ENCODE results near the gene CMTM1.

The CMTM1 gene

DNA sequence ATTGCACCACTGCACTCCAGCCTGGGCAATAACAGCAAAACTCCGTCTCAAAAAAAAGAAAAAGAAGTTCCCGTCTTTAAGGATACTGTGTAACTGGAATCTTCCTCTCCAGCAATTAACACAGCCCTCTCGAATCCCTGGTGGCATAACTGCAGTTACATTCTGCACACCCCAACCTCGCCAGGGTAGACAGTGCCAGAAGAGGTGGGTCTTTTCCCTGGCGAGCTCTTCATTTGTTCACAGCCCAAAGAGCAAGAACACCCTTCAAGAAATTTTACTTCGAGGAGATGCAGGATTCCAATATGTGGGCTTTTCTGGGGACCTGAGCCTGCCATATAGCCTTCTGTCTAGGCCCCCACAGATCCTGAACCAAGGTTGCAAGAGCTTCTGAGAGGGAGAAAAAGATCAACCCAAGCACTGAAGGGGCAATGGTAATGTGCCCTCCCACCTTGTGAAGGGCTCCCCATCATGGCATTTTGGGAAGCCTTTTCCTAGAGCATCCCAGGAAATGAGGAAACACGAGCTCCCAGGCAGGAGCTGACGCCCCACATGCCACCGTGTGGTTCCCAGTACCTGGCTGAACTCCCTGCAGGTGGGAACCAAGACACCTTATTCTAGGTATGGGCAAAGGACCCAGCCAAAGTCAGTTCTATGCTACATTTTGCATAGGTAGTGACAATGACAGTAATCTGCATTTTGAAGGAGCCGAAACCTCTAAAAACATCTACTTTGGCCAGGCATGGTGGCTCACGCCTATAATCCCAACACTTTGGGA lies 43.2 kb upstream of the CMTM1 start:
- H3K9me3 ChIP-seq: no peaks in the 10 kb centered on the region
- intact Hi-C loops (cut with DNase I; ENCODE audit: low total_unique reads): no loop called here
- H3K27me3 ChIP-seq: no peaks in the 10 kb centered on the region
- TF ChIP-seq, protein P1, sequence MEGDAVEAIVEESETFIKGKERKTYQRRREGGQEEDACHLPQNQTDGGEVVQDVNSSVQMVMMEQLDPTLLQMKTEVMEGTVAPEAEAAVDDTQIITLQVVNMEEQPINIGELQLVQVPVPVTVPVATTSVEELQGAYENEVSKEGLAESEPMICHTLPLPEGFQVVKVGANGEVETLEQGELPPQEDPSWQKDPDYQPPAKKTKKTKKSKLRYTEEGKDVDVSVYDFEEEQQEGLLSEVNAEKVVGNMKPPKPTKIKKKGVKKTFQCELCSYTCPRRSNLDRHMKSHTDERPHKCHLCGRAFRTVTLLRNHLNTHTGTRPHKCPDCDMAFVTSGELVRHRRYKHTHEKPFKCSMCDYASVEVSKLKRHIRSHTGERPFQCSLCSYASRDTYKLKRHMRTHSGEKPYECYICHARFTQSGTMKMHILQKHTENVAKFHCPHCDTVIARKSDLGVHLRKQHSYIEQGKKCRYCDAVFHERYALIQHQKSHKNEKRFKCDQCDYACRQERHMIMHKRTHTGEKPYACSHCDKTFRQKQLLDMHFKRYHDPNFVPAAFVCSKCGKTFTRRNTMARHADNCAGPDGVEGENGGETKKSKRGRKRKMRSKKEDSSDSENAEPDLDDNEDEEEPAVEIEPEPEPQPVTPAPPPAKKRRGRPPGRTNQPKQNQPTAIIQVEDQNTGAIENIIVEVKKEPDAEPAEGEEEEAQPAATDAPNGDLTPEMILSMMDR (IDR thresholded peaks at IDR 0.05): no peak
- peaks cover 31 to 74% (median 37%) of the 10 kb centered on the region in 3 donors for H3K36me3 ChIP-seq
- no peak for DNase-seq
- peak overlapping the region; percentile 39 to 95 for H3K27ac ChIP-seq
- H3K4me3 ChIP-seq: no peak overlapping the region
- H3K4me1 ChIP-seq: peaks cover 0 to 37% (median 19%) of the 10 kb centered on the region in 4 donors

DNA sequence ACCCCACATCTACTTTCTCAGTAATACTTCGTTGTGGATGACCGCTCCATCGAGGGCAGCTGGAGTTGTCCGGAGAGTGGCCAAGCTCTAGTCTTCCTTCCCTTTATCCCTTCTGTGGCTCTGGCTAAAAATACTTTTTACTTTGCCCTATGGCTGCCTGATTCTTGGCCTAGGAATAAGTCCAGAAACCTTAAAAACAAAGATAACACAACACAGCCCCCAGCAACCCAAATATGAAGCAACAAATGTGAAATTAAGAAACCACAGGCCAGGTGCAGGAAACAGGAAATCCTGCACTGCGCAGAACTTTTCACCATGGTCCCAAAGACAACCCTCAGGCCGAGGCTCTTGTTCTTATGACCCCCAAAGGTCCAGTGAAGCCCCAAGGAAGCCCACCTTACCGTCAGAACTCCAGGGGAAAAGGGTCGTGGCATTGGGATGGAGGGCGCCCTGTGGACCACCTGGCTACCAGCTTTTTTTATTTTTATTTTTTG lies 42.3 kb upstream of the CMTM1 start:
- peaks cover 0 to 33% (median 17%) of the 10 kb centered on the region in 4 donors for H3K4me1 ChIP-seq
- H3K36me3 ChIP-seq: peaks cover 40 to 83% (median 46%) of the 10 kb centered on the region in 3 donors
- DNase-seq: no peak
- H3K27ac ChIP-seq: peak overlapping the region; percentile 11 to 39
- intact Hi-C loops (cut with DNase I; ENCODE audit: low total_unique reads): no loop called here
- no peaks in the 10 kb centered on the region for H3K27me3 ChIP-seq
- H3K4me3 ChIP-seq: no peak overlapping the region
- TF ChIP-seq, protein P1 (IDR thresholded peaks at IDR 0.05): no peak
- H3K9me3 ChIP-seq: no peaks in the 10 kb centered on the region

DNA sequence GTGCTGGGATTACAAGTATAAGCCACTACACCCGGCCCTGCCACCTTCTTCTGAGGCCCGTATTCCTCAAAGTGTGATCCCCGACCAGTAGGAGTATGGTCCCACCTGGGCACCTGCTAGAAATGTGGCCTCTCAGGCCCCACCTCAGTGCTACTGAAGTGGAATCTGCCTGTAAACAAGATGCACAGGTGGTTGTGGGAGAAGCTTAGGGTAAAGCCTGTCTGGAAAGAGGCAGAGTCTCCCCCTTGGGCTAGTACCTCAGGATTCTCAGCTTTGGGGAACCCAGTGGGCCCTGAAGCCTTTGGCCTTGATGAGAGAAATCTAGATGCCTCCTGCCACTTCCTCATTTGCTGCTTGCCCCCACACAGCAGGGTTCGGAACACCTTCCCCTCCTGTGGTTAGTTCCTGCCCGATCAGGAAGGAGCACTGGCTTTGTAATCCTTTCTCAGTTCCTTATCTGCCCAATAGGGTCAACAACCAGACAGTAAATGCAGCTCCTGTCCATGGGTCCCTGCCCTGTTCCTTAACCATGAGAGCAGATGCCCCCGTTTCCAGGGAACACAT lies 41.6 kb upstream of the CMTM1 start:
- H3K9me3 ChIP-seq: no peaks in the 10 kb centered on the region
- peaks cover 0 to 33% (median 17%) of the 10 kb centered on the region in 4 donors for H3K4me1 ChIP-seq
- no peak for DNase-seq
- no peak overlapping the region for H3K4me3 ChIP-seq
- H3K27ac ChIP-seq: peak overlapping the region; percentile 11 to 12
- no peaks in the 10 kb centered on the region for H3K27me3 ChIP-seq
- TF ChIP-seq, protein P1 (IDR thresholded peaks at IDR 0.05): no peak
- peaks cover 46 to 84% (median 54%) of the 10 kb centered on the region in 3 donors for H3K36me3 ChIP-seq
- intact Hi-C loops (cut with DNase I; ENCODE audit: low total_unique reads): no loop called here

DNA sequence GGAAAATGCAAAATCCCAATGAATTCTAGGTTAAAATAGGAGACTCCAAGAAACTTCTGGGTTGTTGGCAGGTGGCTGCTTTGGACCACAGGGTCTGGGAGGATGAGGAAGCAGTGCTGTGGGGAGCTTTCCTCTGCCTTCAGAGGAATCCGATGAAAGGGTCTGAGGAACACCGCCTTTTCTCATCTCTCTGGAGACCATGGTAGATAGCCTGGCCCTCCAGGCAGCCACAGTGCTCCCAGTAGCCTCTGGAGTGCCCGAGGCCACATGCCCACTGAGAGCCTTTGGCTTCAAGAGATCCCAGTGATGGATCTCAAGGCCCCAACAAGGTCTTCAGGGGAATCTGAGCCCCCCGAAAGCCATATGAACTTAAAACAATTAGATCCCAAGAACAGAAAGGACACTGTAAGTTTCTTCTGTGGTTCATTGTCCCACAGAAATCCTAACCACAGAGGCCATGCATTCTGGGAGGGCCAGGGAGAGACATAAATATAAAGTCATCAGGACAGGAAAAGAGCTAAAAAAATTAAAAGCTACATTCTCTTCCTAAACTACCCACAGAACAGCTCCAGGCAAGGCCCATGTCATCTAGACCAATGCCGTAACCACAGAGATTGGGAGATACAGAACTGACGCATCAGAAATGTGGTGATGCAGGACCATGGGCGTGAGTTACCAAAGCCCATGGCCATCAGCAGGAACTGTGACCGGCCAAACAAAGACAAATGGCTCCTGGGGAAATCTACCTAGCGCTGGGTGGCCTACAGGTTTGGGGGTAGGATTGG lies 40.7 kb upstream of the CMTM1 start:
- H3K27me3 ChIP-seq: no peaks in the 10 kb centered on the region
- TF ChIP-seq, protein P1 (IDR thresholded peaks at IDR 0.05): no peak
- no peaks in the 10 kb centered on the region for H3K9me3 ChIP-seq
- DNase-seq: no peak
- no peak overlapping the region for H3K4me3 ChIP-seq
- H3K4me1 ChIP-seq: peaks cover 0 to 33% (median 15%) of the 10 kb centered on the region in 4 donors
- H3K27ac ChIP-seq: peak overlapping the region; percentile 19 to 28
- intact Hi-C loops (cut with DNase I; ENCODE audit: low total_unique reads): no loop called here
- peaks cover 55 to 85% (median 60%) of the 10 kb centered on the region in 3 donors for H3K36me3 ChIP-seq

DNA sequence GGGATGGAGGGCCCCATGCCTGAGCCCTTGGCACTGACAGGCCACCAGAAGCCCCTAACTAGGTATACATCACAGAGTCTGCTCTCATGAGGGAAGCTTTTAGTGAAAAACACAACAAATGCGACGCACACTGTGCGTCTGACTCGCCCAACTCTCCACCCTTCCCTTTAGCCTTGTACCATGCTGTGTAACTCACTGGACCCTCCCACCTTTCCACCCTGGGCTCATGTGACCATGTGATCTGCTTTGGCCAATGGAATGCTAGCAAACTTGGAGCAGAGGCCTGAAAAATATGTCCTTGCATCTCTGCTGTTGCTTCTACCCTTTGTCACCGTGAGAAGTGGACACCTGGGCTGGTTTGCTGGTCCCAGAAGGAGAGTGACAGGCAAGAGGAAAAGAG lies 37.9 kb upstream of the CMTM1 start:
- TF ChIP-seq, protein P1 (IDR thresholded peaks at IDR 0.05): no peak
- Histone ChIP-seq H3K4me1 (peaks cover 0 to 12% (median 0%) of the 10 kb centered on the region in 4 donors), H3K27me3 (no peaks in the 10 kb centered on the region), H3K9me3 (no peaks in the 10 kb centered on the region), H3K4me3 (no peak overlapping the region), H3K27ac (no peak overlapping the region), H3K36me3 (peaks cover 69 to 90% (median 69%) of the 10 kb centered on the region in 3 donors)
- intact Hi-C loops (cut with DNase I; ENCODE audit: low total_unique reads): no loop called here
- DNase-seq: no peak

Data from tibial artery (tissue), 4 donors.